Caco-2 (cell line): ENCODE results near the gene PIGB. TPM values are rescaled to one million over a fixed set of nuclear protein-coding genes. Genes with fewer than 3 reads are reported as not detected.
A peak's percentile ranks its signal among the peaks of the same experiment; 100 is the strongest.

ENCODE experiments used
- Bru-seq: library from RNA; stranded (reverse); fragments of 400-500 nt; gene quantifications from one replicate; lab custom pipeline; 2021; lab: Mats Ljungman, UMichigan
- BruChase-seq, 2 experiments: library from RNA; stranded (reverse); fragments of 400-500 nt; gene quantifications; one replicate each; lab custom pipeline; 2021; lab: Mats Ljungman, UMichigan
- BruUV-seq: library from RNA; stranded (reverse); fragments of 400-500 nt; replicated peaks from 2 replicates; lab custom pipeline; 2021; lab: Mats Ljungman, UMichigan
- CTCF ChIA-PET: fragments of 300-600 bp; sonication (Branson Sonifier 250); formaldehyde crosslinking; loops from one replicate; lab custom pipeline; 2022; ENCODE audit warnings: antibody characterized with exemption; lab: Charles Lee
- POLR2A ChIA-PET: fragments of 300-600 bp; sonication (Branson Sonifier 250); formaldehyde crosslinking; loops from one replicate; lab custom pipeline; 2022; ENCODE audit warnings: antibody characterized with exemption; lab: Charles Lee
- DNase-seq, 2 experiments: peaks; one replicate each; pipeline versions ENCODE4 v3.0.0 to v3.0.0-alpha.2; 2020 to 2022
- H3K27me3 ChIP-seq: replicated peaks from 2 replicates; pipeline ENCODE4 v1.6.0; 2011; ENCODE audit warnings: low read length; ENCODE audit not compliant: control insufficient read depth, insufficient read depth
- H3K36me3 ChIP-seq: 2 replicates; pipeline ENCODE4 v1.5.1; 2011; ENCODE audit warnings: low read length; ENCODE audit not compliant: control insufficient read depth, insufficient read depth
- H3K4me1 ChIP-seq: fragments of 250-450 bp; sonication (Bioruptor Pico); 2 replicates; pipeline ENCODE4 v1.5.1; 2020; ENCODE audit warnings: mild to moderate bottlenecking
- H3K4me3 ChIP-seq: 2 replicates; pipeline ENCODE4 v1.5.1; 2011; ENCODE audit warnings: low read depth, mild to moderate bottlenecking, control low read depth, low read length
- H3K9me3 ChIP-seq: fragments of 250-450 bp; sonication (Bioruptor Pico); 2 replicates; pipeline ENCODE4 v1.5.1; 2020; ENCODE audit warnings: mild to moderate bottlenecking, moderate library complexity
- H3K27ac Mint-ChIP-seq: one replicate; pipeline ENCODE4 v1.8.0; 2022; ENCODE audit warnings: mixed read lengths; ENCODE audit not compliant: unreplicated experiment
- H3K27me3 Mint-ChIP-seq: one replicate; pipeline ENCODE4 v1.8.0; 2022; ENCODE audit warnings: mixed read lengths; ENCODE audit not compliant: insufficient read depth, unreplicated experiment
- H3K36me3 Mint-ChIP-seq: one replicate; pipeline ENCODE4 v1.8.0; 2022; ENCODE audit warnings: mild to moderate bottlenecking, mixed read lengths; ENCODE audit not compliant: insufficient read depth, unreplicated experiment
- H3K4me1 Mint-ChIP-seq: one replicate; pipeline ENCODE4 v1.8.0; 2022; ENCODE audit warnings: low read depth, mixed read lengths; ENCODE audit not compliant: unreplicated experiment
- H3K4me3 Mint-ChIP-seq: one replicate; pipeline ENCODE4 v1.8.0; 2022; ENCODE audit warnings: mild to moderate bottlenecking, moderate library complexity, mixed read lengths; ENCODE audit not compliant: unreplicated experiment
- H3K9me3 Mint-ChIP-seq: one replicate; pipeline ENCODE4 v1.8.0; 2022; ENCODE audit warnings: mixed read lengths; ENCODE audit not compliant: unreplicated experiment
- intact Hi-C: fragments of 100-400 bp; cut with micrococcal nuclease; formaldehyde crosslinking; loops from one replicate; pipeline ENCODE4 v1.10.0; 2022; ENCODE audit not compliant: unreplicated experiment
- long read RNA-seq: library from polyadenylated mRNA; stranded (forward); transcript quantifications from one replicate; pipeline ENCODE4 v2.0.0, GENCODE V29; 2022
- total RNA-seq: library from RNA; stranded (reverse); gene quantifications from 2 replicates; pipeline ENCODE4 v1.2.3, GENCODE V29; 2022
- TF ChIP-seq, protein P1 (sequence below), 2 experiments: fragments of 200-600 bp in 1 of 2; IDR thresholded peaks; 1 replicate in 1 of 2; 2 replicates in 1 of 2; pipeline versions ENCODE4 v1.5.1 to v1.8.0; 2011 to 2022; ENCODE audit warnings: antibody characterized with exemption in 1 of 2, control low read depth in 1 of 2, inconsistent platforms in 1 of 2, low read depth in 1 of 2, low read length in 1 of 2, mild to moderate bottlenecking in 1 of 2, moderate library complexity in 1 of 2; ENCODE audit not compliant: insufficient read depth in 1 of 2, severe bottlenecking in 1 of 2, unreplicated experiment in 1 of 2

The PIGB gene
- total RNA-seq (14.1 and 15.5 TPM in 2 replicates), Bru-seq, nascent RNA (percentile 65 among the genes with signal in this experiment), BruChase-seq, experiment 1, labeled RNA remaining after a 2-hour chase (percentile 65 among the genes with signal in this experiment), BruChase-seq, experiment 2, labeled RNA remaining after a 6-hour chase (percentile 59 among the genes with signal in this experiment)
- long read RNA-seq, transcript PIGB-202 (12 exons, 1,668 nt), result major isoform, 12 of 28 reads
- long read RNA-seq, partial matches to known transcripts, result 1 of 28 reads
- long read RNA-seq, other reads (novel, unspliced or antisense), result 14 of 28 reads

DNA sequence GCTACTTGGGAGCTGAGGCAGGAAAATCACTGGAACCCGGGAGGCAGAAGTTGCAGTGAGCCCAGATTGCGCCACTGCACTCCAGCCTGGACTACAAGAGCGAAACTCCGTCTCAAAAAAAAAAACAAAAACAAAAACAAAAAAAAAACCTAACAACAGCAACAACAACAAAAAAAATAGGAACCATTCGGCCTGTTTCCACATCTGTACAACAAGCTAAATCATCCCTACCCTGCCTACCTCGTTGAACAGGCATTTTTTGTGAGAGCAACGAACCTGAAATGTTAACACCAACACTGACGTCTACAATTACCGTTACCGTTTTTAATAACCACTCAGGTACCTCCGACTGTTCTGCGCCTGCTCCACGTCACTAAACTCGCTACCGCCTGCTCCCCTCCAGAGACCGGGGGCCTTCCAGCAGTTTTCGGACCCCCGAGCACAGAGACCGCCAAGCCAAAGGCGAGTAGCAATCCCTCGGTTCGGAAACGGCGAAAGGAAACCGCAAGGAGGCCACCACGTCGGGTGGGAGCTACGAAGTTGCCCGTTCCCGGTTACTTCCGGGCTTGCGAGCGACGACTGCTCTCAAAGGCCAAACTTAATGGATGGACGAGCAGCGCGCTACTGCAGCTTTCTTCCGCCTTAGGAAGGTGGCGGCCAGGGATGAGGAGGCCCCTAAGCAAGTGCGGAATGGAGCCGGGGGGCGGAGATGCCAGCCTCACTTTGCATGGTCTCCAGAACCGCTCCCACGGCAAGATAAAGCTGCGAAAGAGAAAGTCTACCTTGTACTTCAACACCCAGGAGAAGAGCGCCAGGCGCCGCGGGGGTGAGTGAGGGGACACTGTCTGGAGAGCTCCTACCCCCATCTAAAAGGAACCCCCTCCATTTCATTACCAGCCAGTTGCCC lies at the start of gene PIGB, which contains the start of gene PIGBOS1:
PIGB (plus strand) TSS at position 635 of the 907 bp plus-strand sequence; CDS start at position 664, 29 bp downstream.
PIGBOS1 (minus strand) TSS at position 536 of the 907 bp plus-strand sequence. CDS start 1,331 bp downstream, outside the sequence.
- peak within 1 kb of the TSS; percentile 75 for H3K4me3 Mint-ChIP-seq
- no peaks in the 10 kb centered on the region for H3K9me3 Mint-ChIP-seq
- intact Hi-C loops, result loop anchor here (1.0 to 2.0 kb wide), 2 partner anchors 89 to 116 kb away; partner anchors contain the start of genes CCPG1 and PIERCE2
- BruUV-seq, result TSS peak; percentile 39
- H3K36me3 Mint-ChIP-seq, result peaks cover 6% of the 10 kb centered on the region
- Histone ChIP-seq H3K9me3 (no peaks in the 10 kb centered on the region), H3K36me3 (no peaks in the 10 kb centered on the region), H3K4me1 (no peaks in the 10 kb centered on the region), H3K4me3 (peak within 1 kb of the TSS; percentile 64), H3K27me3 (no peaks in the 10 kb centered on the region)
- TF ChIP-seq, protein P1, sequence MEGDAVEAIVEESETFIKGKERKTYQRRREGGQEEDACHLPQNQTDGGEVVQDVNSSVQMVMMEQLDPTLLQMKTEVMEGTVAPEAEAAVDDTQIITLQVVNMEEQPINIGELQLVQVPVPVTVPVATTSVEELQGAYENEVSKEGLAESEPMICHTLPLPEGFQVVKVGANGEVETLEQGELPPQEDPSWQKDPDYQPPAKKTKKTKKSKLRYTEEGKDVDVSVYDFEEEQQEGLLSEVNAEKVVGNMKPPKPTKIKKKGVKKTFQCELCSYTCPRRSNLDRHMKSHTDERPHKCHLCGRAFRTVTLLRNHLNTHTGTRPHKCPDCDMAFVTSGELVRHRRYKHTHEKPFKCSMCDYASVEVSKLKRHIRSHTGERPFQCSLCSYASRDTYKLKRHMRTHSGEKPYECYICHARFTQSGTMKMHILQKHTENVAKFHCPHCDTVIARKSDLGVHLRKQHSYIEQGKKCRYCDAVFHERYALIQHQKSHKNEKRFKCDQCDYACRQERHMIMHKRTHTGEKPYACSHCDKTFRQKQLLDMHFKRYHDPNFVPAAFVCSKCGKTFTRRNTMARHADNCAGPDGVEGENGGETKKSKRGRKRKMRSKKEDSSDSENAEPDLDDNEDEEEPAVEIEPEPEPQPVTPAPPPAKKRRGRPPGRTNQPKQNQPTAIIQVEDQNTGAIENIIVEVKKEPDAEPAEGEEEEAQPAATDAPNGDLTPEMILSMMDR (IDR thresholded peaks at IDR 0.05; ENCODE audit: insufficient read depth in 1 of 2, low read depth in 1 of 2, low read length in 1 of 2, severe bottlenecking in 1 of 2, unreplicated experiment in 1 of 2), result peak in 1 of 2 experiments; percentile 16
- H3K4me1 Mint-ChIP-seq, result peaks cover 6% of the 10 kb centered on the region
- CTCF ChIA-PET, result interaction anchor here (0.9 to 2.0 kb wide), 3 partner anchors 40 to 121 kb away, joined by 3 to 10 read pairs (median 6); no protein-coding TSS in a partner anchor
- H3K27ac Mint-ChIP-seq, result peak within 1 kb of the TSS; percentile 94
- peak; percentile 86 to 89 for DNase-seq
- POLR2A ChIA-PET, result interaction anchor here (0.7 to 1.3 kb wide), 5 partner anchors 40 to 516 kb away, joined by 3 to 8 read pairs (median 3); partner anchors contain the start of genes CCPG1 and PIERCE2
- no peaks in the 10 kb centered on the region for H3K27me3 Mint-ChIP-seq

DNA sequence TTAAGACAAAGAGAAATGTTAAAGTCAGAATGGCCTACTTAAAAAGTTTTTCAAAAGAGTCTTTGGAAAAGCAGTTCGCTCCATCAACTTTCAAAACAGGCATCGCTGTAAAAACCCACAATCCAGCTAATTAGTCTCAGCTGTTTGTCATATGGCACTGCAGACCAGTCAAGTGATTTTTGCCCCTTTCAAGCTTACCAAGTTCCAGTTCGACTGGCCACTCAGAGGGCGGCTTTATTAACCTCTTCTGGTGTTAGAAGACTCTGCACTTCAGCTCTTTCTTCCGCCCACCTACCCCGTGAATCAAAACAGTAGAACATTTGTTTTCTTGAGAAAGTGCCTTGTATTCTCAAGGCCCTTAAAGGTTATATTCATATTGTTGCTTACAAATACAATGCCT lies 48.7 kb upstream of the PIGB start:
- no peak for DNase-seq
- H3K9me3 Mint-ChIP-seq, result no peaks in the 10 kb centered on the region
- intact Hi-C loops, result no loop called here
- Histone ChIP-seq H3K36me3 (no peaks in the 10 kb centered on the region), H3K4me3 (no peak overlapping the region), H3K27me3 (no peaks in the 10 kb centered on the region), H3K4me1 (no peaks in the 10 kb centered on the region), H3K9me3 (no peaks in the 10 kb centered on the region)
- ChIA-PET CTCF (interaction anchor here (0.6 kb wide), 1 partner anchor 156 kb away, joined by 3 read pairs; no protein-coding TSS in a partner anchor), POLR2A (no interaction called here)
- H3K4me1 Mint-ChIP-seq, result peaks cover 6% of the 10 kb centered on the region
- no peak overlapping the region for H3K27ac Mint-ChIP-seq
- TF ChIP-seq, protein P1 (IDR thresholded peaks at IDR 0.05; ENCODE audit: insufficient read depth in 1 of 2, low read depth in 1 of 2, low read length in 1 of 2, severe bottlenecking in 1 of 2, unreplicated experiment in 1 of 2), result no peak
- no peak overlapping the region for H3K4me3 Mint-ChIP-seq
- BruUV-seq, result no TSS peak
- peaks cover 4% of the 10 kb centered on the region for H3K36me3 Mint-ChIP-seq
- H3K27me3 Mint-ChIP-seq, result no peaks in the 10 kb centered on the region

DNA sequence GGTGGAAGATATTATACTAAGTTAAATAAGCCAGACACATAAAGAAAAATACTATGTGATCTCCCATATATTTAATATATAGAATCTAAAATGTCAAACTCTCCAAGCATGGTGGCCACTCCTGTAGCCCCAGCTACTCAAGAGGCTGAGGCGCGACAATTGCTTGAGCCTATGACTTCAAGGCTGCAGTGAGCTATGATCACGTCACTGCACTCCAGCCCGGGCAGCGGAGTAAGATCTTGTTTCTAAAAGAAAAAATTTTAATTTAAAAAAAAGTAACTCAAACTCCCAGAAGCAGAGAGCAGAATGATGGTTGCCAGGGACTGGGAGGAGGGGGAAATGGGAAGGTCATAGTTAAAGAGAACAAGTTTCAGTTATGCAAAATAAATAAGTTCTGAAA lies 42.7 kb upstream of the PIGB start:
- TF ChIP-seq, protein P1 (IDR thresholded peaks at IDR 0.05; ENCODE audit: insufficient read depth in 1 of 2, low read depth in 1 of 2, low read length in 1 of 2, severe bottlenecking in 1 of 2, unreplicated experiment in 1 of 2), result no peak
- CTCF ChIA-PET, result no interaction called here

More for the DNA sequence above, 42.7 kb upstream of the PIGB start:
- no peak for DNase-seq
- Mint-ChIP-seq H3K27ac (no peak overlapping the region), H3K27me3 (no peaks in the 10 kb centered on the region), H3K4me1 (no peaks in the 10 kb centered on the region), H3K4me3 (no peak overlapping the region), H3K9me3 (no peaks in the 10 kb centered on the region), H3K36me3 (peaks cover 6% of the 10 kb centered on the region)
- intact Hi-C loops, result no loop called here
- no TSS peak for BruUV-seq
- Histone ChIP-seq H3K27me3 (no peaks in the 10 kb centered on the region), H3K36me3 (no peaks in the 10 kb centered on the region), H3K9me3 (no peaks in the 10 kb centered on the region), H3K4me3 (no peak overlapping the region), H3K4me1 (no peaks in the 10 kb centered on the region)
- POLR2A ChIA-PET, result no interaction called here
